Urothelium cell line (cell line): ENCODE measurements around the gene NFKBIE.

Experiments
- DNase-seq: peaks from one replicate; pipeline ENCODE4 v3.0.0; 2011; ENCODE audit warnings: low spot score, mixed read lengths
- FAIRE-seq: peaks from 2 replicates; lab custom pipeline; 2011; peaks lifted over from hg19 to GRCh38; lab: Jason Lieb, UNC

The NFKBIE gene

GRCh38 chr6:44297063-44298038 lies 32.0 kb upstream of the NFKBIE start:
- FAIRE-seq (no peak), DNase-seq (no peak)

- FAIRE-seq: no peak
- no peak for DNase-seq
These were observed 29.8 kb upstream of the NFKBIE start for GRCh38 chr6:44294832-44295791.

- FAIRE-seq (no peak), DNase-seq (no peak)
These were observed 27.5 kb upstream of the NFKBIE start for GRCh38 chr6:44292661-44293365.

DNA sequence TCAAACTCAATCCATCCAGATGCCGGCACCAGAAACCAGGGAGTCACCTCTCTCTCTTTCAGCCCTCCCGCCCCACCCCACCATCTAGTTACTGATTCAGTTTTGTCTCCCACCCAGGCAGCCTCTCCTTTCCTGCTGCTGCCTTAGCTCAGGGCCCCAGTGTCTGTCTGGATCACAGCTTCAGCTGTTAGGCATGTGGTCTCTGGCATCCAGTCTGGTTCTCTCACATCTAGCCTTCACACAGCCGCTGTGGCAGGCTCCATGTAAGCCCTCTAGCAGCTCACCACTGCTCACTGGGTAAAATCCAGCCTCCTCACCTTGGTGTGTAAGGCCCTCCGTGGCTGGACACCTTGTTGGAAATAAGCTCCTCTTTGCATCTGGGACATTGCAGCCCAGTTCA lies 26.5 kb upstream of the NFKBIE start:
- DNase-seq: no peak
- FAIRE-seq: peak; percentile 17

DNA sequence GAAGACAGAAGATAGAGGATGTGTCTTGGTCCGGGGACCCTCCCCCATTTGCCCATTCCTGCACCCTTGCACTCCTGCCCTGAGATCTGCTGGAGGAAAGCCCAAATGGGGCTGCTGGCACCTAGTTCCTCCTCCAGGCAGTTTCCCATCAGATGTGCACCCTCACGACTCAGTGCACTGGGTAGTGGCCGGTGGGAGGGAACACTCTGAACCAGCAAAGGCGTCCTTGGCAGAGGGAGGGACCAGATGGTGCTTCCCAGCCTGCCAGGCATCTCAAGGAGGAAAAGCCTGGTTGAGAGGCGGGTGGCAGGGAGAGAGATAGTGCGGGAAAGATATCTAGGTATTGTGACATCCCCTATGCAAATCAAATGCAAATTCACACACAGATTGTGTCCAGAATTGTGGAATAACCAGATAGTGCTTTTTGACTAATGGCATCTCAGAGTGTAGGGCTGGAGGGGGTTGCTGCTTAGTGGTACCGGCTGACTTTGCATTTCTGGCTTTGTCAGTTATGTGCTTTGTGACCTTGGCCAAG lies 24.4 kb upstream of the NFKBIE start:
- FAIRE-seq (no peak), DNase-seq (no peak)

GRCh38 chr6:44286747-44287146 lies 21.4 kb upstream of the NFKBIE start:
- FAIRE-seq (no peak), DNase-seq (no peak)

DNA sequence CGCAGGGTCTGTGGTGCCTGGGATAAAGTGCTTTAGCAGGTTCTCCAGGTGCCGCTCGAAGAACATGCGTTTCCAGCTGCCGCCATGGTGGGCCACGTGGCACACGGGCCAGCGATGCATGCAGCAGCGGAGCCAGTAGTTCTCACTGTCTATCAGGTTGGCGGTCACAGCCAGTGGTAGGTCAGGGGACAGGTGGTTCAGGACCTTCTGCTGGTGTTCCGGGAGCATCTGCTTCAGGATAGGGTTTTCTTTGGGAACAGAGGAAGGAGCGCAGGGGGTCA lies 20.9 kb upstream of the NFKBIE start:
- no peak for FAIRE-seq
- DNase-seq: no peak

GRCh38 chr6:44285552-44286284 lies 20.4 kb upstream of the NFKBIE start:
- FAIRE-seq (no peak), DNase-seq (peak; percentile 44)

- FAIRE-seq (no peak), DNase-seq (no peak)
These were observed 19.5 kb upstream of the NFKBIE start for GRCh38 chr6:44284867-44285266.

- FAIRE-seq: no peak
- DNase-seq: no peak
These were observed 18.8 kb upstream of the NFKBIE start for GRCh38 chr6:44284121-44284520.

- FAIRE-seq (peak; percentile 32), DNase-seq (peak; percentile 40)
These were observed 13.7 kb upstream of the NFKBIE start for GRCh38 chr6:44278774-44279697.

DNA sequence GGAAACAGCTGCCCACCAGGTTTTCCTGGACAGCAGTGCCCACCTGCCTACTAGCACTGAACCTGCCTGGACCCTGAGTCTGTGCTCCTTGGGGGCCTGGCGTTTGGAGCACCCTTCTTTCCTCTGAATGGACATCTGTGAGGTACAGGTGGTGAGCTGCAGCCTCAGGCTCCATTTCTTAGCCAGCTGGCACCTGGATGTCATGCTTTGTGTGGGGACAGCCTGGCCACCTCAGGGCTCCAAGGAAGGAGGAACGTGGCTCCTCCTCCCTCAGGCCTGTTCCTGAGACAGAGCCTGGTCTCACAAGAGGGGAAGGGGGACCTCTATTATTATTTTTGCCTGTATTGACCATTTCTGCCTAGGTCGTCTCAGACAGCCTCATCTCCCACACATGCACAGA lies 13.0 kb upstream of the NFKBIE start:
- DNase-seq (no peak), FAIRE-seq (no peak)

DNA sequence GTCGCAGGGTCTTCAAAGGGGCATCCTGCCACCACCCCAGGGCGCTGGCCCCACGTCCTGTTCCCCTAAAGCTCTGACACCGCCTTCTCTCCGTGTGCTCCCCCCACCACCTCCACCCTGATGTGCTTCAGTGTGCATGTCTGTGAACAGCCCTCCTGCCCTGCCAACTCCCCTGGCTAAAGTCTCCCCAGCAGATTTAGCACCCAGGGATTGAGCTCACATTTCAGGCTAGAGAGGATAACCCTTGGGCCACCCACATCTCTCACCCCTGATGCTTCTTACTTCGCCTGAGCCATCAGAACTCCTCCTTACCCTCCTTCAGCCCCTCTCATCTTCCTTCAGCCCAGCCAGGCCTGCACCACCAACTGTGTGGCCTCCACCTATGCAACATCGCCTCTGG lies 12.4 kb upstream of the NFKBIE start:
- DNase-seq: no peak
- FAIRE-seq: no peak

- DNase-seq: no peak
- no peak for FAIRE-seq
These were observed 11.6 kb upstream of the NFKBIE start for GRCh38 chr6:44276667-44277640.

GRCh38 chr6:44275749-44276648 lies 10.6 kb upstream of the NFKBIE start:
- DNase-seq (no peak), FAIRE-seq (no peak)

- no peak for FAIRE-seq
- DNase-seq: no peak
These were observed 10.0 kb upstream of the NFKBIE start for GRCh38 chr6:44275271-44275748.

DNA sequence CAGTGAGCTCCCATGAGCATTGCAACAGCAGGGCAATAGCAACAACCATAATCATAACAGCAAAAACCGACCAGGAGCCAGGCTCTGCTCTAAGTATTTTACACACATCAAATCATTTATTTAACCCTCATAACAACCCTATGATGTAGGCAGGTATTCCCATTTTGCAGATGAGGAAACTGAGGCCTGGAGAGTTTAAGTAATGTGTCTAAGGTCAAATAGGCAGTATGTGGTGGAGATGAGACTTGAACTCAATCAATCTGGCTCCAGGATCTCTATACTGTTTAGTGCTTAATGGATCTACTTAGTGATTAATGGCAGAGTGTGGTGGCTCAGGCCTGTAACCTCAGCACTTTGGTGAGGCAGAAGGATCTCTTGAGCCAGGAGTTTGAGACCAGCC lies 8.3 kb upstream of the NFKBIE start:
- FAIRE-seq: no peak

More for the DNA sequence above, 8.3 kb upstream of the NFKBIE start:
- DNase-seq: no peak
